ENCODE data around the gene MERTK.

MERTK gene

DNA sequence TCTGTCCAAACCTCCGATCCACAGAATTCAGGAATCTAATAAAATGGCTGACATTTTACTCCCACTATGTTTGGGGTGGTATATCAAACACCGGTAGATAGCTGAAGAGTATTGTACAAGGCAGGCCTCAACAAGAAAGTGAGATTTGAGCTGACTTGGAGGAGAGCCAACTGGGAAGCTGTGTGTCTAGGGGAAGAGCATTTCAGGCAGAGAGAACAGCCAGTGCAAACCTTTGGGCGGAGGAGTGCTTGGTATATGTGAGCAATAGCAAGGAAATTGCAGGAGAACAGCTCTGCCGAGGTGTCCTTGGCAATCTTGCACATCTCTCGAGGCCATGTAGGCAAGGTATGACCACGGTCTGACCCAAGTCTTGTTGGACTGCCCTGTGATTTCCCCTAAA is 1.8 kb upstream of the MERTK start:
- no peak overlapping the region for H2AFZ ChIP-seq (ENCODE audit: low read length)
- peaks cover 6% of the 10 kb centered on the region; the same call in 1 of the 2 replicates for H3K79me2 ChIP-seq (ENCODE audit: insufficient read depth, low read length)
- no peaks in the 10 kb centered on the region for H3K27me3 ChIP-seq (ENCODE audit: insufficient read depth, low read length, poor library complexity, severe bottlenecking)
- H3K4me1 ChIP-seq (ENCODE audit: insufficient read depth, low read length, poor library complexity, severe bottlenecking): peaks cover 25% of the 10 kb centered on the region
- TF ChIP-seq, protein P1, sequence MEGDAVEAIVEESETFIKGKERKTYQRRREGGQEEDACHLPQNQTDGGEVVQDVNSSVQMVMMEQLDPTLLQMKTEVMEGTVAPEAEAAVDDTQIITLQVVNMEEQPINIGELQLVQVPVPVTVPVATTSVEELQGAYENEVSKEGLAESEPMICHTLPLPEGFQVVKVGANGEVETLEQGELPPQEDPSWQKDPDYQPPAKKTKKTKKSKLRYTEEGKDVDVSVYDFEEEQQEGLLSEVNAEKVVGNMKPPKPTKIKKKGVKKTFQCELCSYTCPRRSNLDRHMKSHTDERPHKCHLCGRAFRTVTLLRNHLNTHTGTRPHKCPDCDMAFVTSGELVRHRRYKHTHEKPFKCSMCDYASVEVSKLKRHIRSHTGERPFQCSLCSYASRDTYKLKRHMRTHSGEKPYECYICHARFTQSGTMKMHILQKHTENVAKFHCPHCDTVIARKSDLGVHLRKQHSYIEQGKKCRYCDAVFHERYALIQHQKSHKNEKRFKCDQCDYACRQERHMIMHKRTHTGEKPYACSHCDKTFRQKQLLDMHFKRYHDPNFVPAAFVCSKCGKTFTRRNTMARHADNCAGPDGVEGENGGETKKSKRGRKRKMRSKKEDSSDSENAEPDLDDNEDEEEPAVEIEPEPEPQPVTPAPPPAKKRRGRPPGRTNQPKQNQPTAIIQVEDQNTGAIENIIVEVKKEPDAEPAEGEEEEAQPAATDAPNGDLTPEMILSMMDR (conservative IDR thresholded peaks at IDR 0.05; ENCODE audit: low read length): no peak
- no peak for TF ChIP-seq EZH2phosphoT487 (IDR thresholded peaks at IDR 0.05; ENCODE audit: borderline replicate concordance)
- H3F3A ChIP-seq (ENCODE audit: low read depth): peaks cover 10% of the 10 kb centered on the region
- no peak overlapping the region for H3K4me2 ChIP-seq (ENCODE audit: low read depth, low read length, poor library complexity, severe bottlenecking)
- H3K4me3 ChIP-seq (ENCODE audit: low read length, poor library complexity, severe bottlenecking): no peak overlapping the region
- H3K9ac ChIP-seq (ENCODE audit: low read depth, low read length, poor library complexity, severe bottlenecking): no peak overlapping the region
- H3K36me3 ChIP-seq (ENCODE audit: insufficient read depth, low read length): no peaks in the 10 kb centered on the region
- H4K20me1 ChIP-seq (ENCODE audit: insufficient read depth, low read length, poor library complexity, severe bottlenecking): no peaks in the 10 kb centered on the region
- no peaks in the 10 kb centered on the region for H3K9me3 ChIP-seq (ENCODE audit: insufficient read depth, low read depth, low read length)
- H3K9me2 ChIP-seq (replicated peaks; ENCODE audit: low read depth, low read length): no peaks in the 10 kb centered on the region

GRCh38 chr2:111897630-111897923 is 830 bp upstream of the MERTK start:
- H3K4me2 ChIP-seq (ENCODE audit: low read depth, low read length, poor library complexity, severe bottlenecking): peak overlapping the region; percentile 86

GRCh38 chr2:111898703-111899514 is 502 bp downstream of the MERTK start:
- Histone ChIP-seq H3K79me2 (ENCODE audit: insufficient read depth, low read length) (peaks cover 11% of the 10 kb centered on the region; the same call in 1 of the 2 replicates), H4K20me1 (ENCODE audit: insufficient read depth, low read length, poor library complexity, severe bottlenecking) (no peaks in the 10 kb centered on the region), H3K9me3 (ENCODE audit: insufficient read depth, low read depth, low read length) (no peaks in the 10 kb centered on the region), H3K36me3 (ENCODE audit: insufficient read depth, low read length) (no peaks in the 10 kb centered on the region), H3K4me2 (ENCODE audit: low read depth, low read length, poor library complexity, severe bottlenecking) (peak overlapping the region; percentile 91), H2AFZ (ENCODE audit: low read length) (peak overlapping the region; percentile 99), H3K4me1 (ENCODE audit: insufficient read depth, low read length, poor library complexity, severe bottlenecking) (peaks cover 33% of the 10 kb centered on the region), H3F3A (ENCODE audit: low read depth) (peaks cover 10% of the 10 kb centered on the region), H3K27me3 (ENCODE audit: insufficient read depth, low read length, poor library complexity, severe bottlenecking) (no peaks in the 10 kb centered on the region), H3K4me3 (ENCODE audit: low read length, poor library complexity, severe bottlenecking) (peak overlapping the region; percentile 79), H3K9ac (ENCODE audit: low read depth, low read length, poor library complexity, severe bottlenecking) (peak overlapping the region; percentile 80), H3K9me2 (replicated peaks; ENCODE audit: low read depth, low read length) (no peaks in the 10 kb centered on the region)
- TF ChIP-seq, protein P1 (conservative IDR thresholded peaks at IDR 0.05; ENCODE audit: low read length): no peak
- TF ChIP-seq EZH2phosphoT487 (IDR thresholded peaks at IDR 0.05; ENCODE audit: borderline replicate concordance): no peak

More at GRCh38 chr2:111897630-111897923, 830 bp upstream of the MERTK start:
- Histone ChIP-seq H3K9me3 (ENCODE audit: insufficient read depth, low read depth, low read length) (no peaks in the 10 kb centered on the region), H4K20me1 (ENCODE audit: insufficient read depth, low read length, poor library complexity, severe bottlenecking) (no peaks in the 10 kb centered on the region), H3K27me3 (ENCODE audit: insufficient read depth, low read length, poor library complexity, severe bottlenecking) (no peaks in the 10 kb centered on the region), H2AFZ (ENCODE audit: low read length) (peak overlapping the region; percentile 89), H3F3A (ENCODE audit: low read depth) (peaks cover 10% of the 10 kb centered on the region), H3K9me2 (replicated peaks; ENCODE audit: low read depth, low read length) (no peaks in the 10 kb centered on the region), H3K4me1 (ENCODE audit: insufficient read depth, low read length, poor library complexity, severe bottlenecking) (peaks cover 25% of the 10 kb centered on the region), H3K4me3 (ENCODE audit: low read length, poor library complexity, severe bottlenecking) (peak overlapping the region; percentile 79), H3K9ac (ENCODE audit: low read depth, low read length, poor library complexity, severe bottlenecking) (peak overlapping the region; percentile 80), H3K36me3 (ENCODE audit: insufficient read depth, low read length) (no peaks in the 10 kb centered on the region), H3K79me2 (ENCODE audit: insufficient read depth, low read length) (peaks cover 6% of the 10 kb centered on the region; the same call in 1 of the 2 replicates)
- TF ChIP-seq, protein P1 (conservative IDR thresholded peaks at IDR 0.05; ENCODE audit: low read length): no peak
- no peak for TF ChIP-seq EZH2phosphoT487 (IDR thresholded peaks at IDR 0.05; ENCODE audit: borderline replicate concordance)

Measured in Loucy (cell line).